ENCODE measurements around the gene C2orf74. TPM values are rescaled to one million over a fixed set of nuclear protein-coding genes. Genes with fewer than 3 reads are reported as not detected.

The C2orf74 gene
- total and polyA plus RNA-seq, 8 donors = 5.0 to 26.5 (median 14.0) TPM

DNA sequence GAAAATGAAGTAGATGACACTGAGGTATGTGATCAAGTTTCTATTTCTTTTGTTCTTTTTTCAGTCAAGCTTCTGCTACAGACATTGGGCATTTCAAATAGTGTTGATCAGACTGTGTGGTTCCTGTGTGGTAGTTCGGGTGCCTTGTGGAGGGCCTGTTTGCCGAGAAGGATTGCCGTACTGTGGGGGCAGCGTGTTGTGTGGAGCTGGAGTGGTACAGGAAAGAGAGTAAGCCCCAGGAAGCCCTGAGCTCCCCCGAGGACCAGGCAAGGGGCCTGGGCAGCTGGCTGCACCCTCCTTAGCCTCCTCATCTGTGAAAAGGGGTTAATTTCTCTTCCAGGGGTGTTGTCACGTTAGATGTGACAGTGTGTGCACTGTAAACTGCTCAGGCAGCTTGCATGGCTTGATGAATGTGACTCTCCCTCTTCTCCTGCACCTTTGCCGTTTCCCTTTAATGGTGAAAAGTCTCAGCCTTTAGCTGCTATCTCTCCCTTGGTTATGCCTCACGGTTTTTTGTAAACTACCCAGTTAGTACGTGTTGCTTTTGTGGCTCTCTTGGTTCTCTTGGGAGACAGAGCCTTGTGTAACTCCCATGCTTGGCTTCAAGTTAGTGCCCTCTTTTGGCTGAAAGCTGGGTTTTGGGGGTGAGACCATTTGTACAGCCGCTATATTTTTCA, 19.5 kb downstream of the C2orf74 start:
- H3K27ac ChIP-seq = no peak overlapping the region
- H3K4me1 ChIP-seq = peaks cover 26 to 51% of the 10 kb centered on the region in 2 donors
- no peaks in the 10 kb centered on the region for H3K27me3 ChIP-seq
- H3K36me3 ChIP-seq = peaks cover 7 to 69% of the 10 kb centered on the region in 2 donors
- H3K4me3 ChIP-seq = no peak overlapping the region
- no peaks in the 10 kb centered on the region for H3K9me3 ChIP-seq
- TF ChIP-seq, protein P1, sequence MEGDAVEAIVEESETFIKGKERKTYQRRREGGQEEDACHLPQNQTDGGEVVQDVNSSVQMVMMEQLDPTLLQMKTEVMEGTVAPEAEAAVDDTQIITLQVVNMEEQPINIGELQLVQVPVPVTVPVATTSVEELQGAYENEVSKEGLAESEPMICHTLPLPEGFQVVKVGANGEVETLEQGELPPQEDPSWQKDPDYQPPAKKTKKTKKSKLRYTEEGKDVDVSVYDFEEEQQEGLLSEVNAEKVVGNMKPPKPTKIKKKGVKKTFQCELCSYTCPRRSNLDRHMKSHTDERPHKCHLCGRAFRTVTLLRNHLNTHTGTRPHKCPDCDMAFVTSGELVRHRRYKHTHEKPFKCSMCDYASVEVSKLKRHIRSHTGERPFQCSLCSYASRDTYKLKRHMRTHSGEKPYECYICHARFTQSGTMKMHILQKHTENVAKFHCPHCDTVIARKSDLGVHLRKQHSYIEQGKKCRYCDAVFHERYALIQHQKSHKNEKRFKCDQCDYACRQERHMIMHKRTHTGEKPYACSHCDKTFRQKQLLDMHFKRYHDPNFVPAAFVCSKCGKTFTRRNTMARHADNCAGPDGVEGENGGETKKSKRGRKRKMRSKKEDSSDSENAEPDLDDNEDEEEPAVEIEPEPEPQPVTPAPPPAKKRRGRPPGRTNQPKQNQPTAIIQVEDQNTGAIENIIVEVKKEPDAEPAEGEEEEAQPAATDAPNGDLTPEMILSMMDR (IDR thresholded peaks at IDR 0.05) = no peak
- intact Hi-C loops (cut with DNase I) = no loop called here
- DNase-seq (no peak), ATAC-seq (no peak)

DNA sequence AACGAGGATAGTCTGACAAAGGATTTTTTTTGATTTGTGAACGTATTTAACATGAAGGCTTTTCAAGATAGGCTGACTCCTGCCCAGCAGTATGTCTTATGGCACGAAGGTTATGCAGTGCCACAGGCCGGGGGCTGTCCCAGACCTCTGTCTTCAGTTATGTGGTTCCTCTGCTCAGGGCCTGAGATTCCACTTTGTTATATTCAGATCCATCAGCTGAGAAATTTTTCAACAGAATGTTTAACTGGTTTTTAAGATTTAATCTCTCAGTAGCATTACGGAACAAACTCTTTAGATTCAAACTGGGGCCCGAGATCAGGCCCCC, 20.0 kb downstream of the C2orf74 start:
- Histone ChIP-seq H3K9me3 (no peaks in the 10 kb centered on the region), H3K27me3 (no peaks in the 10 kb centered on the region), H3K27ac (no peak overlapping the region), H3K36me3 (peaks cover 7 to 74% of the 10 kb centered on the region in 2 donors), H3K4me1 (peaks cover 26 to 48% of the 10 kb centered on the region in 2 donors), H3K4me3 (no peak overlapping the region)
- DNase-seq (no peak), ATAC-seq (no peak)
- TF ChIP-seq, protein P1 (IDR thresholded peaks at IDR 0.05) = no peak
- intact Hi-C loops (cut with DNase I) = no loop called here

DNA sequence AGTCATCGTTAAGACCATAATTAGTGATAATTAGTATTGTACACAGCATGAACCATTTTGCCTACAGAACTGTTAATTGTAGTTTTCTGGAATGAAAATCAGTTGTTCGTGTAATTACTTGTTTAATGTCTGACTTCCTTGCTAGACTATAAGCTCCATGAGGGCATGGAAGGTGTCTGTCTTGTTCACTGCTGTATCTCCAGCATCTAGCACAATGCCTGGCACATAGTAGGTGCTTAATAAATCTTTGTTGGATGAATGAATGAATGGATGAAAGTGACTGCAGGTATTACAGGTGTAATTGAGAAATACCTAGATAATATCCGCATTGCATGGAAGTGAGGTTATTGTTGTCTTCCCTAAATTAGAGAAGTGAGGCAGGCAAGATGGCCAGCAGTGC, 21.8 kb downstream of the C2orf74 start:
- intact Hi-C loops (cut with DNase I) = no loop called here
- H3K36me3 ChIP-seq = peaks cover 7 to 91% of the 10 kb centered on the region in 2 donors
- H3K27ac ChIP-seq = no peak overlapping the region
- H3K27me3 ChIP-seq = no peaks in the 10 kb centered on the region
- TF ChIP-seq, protein P1 (IDR thresholded peaks at IDR 0.05) = no peak
- H3K4me3 ChIP-seq = no peak overlapping the region
- DNase-seq (no peak), ATAC-seq (no peak)
- peaks cover 17 to 37% of the 10 kb centered on the region in 2 donors for H3K4me1 ChIP-seq
- no peaks in the 10 kb centered on the region for H3K9me3 ChIP-seq

DNA sequence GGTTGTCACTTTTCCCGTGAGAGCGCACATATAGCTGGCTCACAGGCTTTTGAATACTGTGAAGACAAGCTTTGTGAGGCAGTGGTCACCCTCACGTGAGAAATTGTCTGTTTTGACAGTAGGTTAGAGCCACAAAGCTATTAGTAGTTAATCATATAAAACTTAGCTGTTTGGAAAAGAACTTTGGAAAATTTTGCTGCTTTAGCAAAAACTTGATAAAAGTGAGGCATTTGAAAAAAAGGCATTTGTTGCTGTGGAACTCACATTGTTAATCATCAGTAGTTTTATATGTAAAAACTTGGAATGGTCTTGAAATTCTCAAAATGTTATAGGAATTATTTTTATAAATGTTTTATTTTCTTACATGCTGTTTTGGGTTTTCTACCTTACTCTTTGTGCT, 22.3 kb downstream of the C2orf74 start:
- intact Hi-C loops (cut with DNase I) = no loop called here
- no peak overlapping the region for H3K27ac ChIP-seq
- TF ChIP-seq, protein P1 (IDR thresholded peaks at IDR 0.05) = no peak
- H3K27me3 ChIP-seq = no peaks in the 10 kb centered on the region
- no peaks in the 10 kb centered on the region for H3K9me3 ChIP-seq
- H3K4me3 ChIP-seq = no peak overlapping the region
- ATAC-seq (no peak), DNase-seq (no peak)
- peaks cover 7 to 96% of the 10 kb centered on the region in 2 donors for H3K36me3 ChIP-seq
- peaks cover 12 to 33% of the 10 kb centered on the region in 2 donors for H3K4me1 ChIP-seq

DNA sequence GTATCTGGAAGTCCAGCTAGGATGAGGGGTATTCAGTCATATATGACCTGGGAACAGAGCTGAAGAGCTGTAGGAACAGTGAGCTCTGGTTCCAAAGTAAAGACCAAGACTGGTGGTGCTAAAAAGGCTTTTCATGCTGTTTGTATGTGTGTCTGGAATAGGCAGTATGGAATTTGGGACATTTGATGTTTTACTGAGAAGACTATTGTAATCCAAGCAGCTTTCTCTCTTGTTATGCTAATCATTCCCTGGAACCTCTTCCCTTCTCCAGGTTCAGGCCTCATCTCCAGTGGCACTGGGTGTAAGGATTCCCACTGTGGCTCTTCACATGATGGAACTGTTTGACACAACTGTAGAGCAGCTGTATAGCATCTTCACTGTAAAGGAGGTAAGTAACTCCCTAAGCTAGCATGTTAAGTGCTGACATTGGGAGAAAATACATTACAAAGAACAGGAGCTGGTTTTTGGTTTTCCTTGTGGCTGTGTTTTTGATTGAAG, 23.3 kb downstream of the C2orf74 start:
- TF ChIP-seq, protein P1 (IDR thresholded peaks at IDR 0.05) = no peak
- intact Hi-C loops (cut with DNase I) = no loop called here
- ATAC-seq = no peak

More for the DNA sequence above, 23.3 kb downstream of the C2orf74 start:
- Histone ChIP-seq H3K4me1 (peaks cover 5 to 22% of the 10 kb centered on the region in 2 donors), H3K4me3 (no peak overlapping the region), H3K27me3 (no peaks in the 10 kb centered on the region), H3K36me3 (peaks cover 7 to 100% of the 10 kb centered on the region in 2 donors), H3K9me3 (no peaks in the 10 kb centered on the region), H3K27ac (no peak overlapping the region)
- no peak for DNase-seq

All from left lung (tissue), 10 donors.